Suprapubic skin (tissue), 4 donors: Measurements from ENCODE around the gene NEGR1.
"Not testable (repeated sequence)": the region's sequence is repeated elsewhere in the genome, so short reads cannot be mapped to it uniquely, and the experiment has no call there.

Experiments
- EP300 ChIP-seq: sonication (generic); formaldehyde crosslinking; IDR thresholded peaks from one replicate; pipeline ENCODE4 v1.6.1; 2017; ENCODE audit warnings: antibody characterized with exemption
- POLR2A ChIP-seq, 2 donors: fragments of 450-650 bp; IDR thresholded peaks; one replicate each; pipeline ENCODE4 v1.6.1; 2017; ENCODE audit warnings: antibody characterized with exemption in 2 of 2, mild to moderate bottlenecking in 2 of 2, moderate library complexity in 2 of 2
- POLR2AphosphoS5 ChIP-seq, 3 donors: sonication (generic); formaldehyde crosslinking; IDR thresholded peaks; one replicate each; pipeline ENCODE4 v1.6.1; 2017; ENCODE audit warnings: antibody characterized with exemption in 3 of 3
- TF ChIP-seq, protein P1 (sequence below), 2 donors: fragments of 200-600 bp in 1 of 2; fragments of 450-650 bp in 1 of 2; sonication (generic) in 1 of 2; IDR thresholded peaks; one replicate each; pipeline ENCODE4 v1.5.1; 2016 to 2019; ENCODE audit warnings: antibody characterized with exemption in 2 of 2, mild to moderate bottlenecking in 1 of 2, moderate library complexity in 1 of 2

DNA sequence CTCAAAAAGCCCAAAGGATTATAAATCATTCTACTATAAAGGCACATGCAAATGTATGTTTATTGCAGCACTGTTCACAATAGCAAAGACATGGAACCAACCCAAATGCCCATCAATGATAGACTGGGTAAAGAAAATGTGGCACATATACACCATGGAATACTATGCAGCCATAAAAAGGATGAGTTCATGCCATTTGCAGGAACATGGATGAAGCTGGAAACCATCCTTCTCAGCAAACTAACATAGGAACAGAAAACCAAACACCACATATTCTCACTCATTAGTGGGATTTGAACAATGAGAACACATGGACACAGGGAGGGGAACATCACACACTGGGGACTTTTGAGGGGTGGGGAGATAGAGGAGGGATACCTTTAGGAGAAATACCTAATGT, 46.4 kb downstream of the NEGR1 start:
- TF ChIP-seq, protein P1, sequence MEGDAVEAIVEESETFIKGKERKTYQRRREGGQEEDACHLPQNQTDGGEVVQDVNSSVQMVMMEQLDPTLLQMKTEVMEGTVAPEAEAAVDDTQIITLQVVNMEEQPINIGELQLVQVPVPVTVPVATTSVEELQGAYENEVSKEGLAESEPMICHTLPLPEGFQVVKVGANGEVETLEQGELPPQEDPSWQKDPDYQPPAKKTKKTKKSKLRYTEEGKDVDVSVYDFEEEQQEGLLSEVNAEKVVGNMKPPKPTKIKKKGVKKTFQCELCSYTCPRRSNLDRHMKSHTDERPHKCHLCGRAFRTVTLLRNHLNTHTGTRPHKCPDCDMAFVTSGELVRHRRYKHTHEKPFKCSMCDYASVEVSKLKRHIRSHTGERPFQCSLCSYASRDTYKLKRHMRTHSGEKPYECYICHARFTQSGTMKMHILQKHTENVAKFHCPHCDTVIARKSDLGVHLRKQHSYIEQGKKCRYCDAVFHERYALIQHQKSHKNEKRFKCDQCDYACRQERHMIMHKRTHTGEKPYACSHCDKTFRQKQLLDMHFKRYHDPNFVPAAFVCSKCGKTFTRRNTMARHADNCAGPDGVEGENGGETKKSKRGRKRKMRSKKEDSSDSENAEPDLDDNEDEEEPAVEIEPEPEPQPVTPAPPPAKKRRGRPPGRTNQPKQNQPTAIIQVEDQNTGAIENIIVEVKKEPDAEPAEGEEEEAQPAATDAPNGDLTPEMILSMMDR (IDR thresholded peaks at IDR 0.05) = not testable (repeated sequence)
- not testable (repeated sequence) for TF ChIP-seq POLR2AphosphoS5 (IDR thresholded peaks at IDR 0.05); POLR2A (IDR thresholded peaks at IDR 0.05); EP300
